B cell (primary cell): ENCODE measurements around the gene VARS1. TPM values are rescaled to one million over a fixed set of nuclear protein-coding genes. Genes with fewer than 3 reads are reported as not detected.

Source experiments
- ATAC-seq: fragments of 200-7000 bp; cut with Tn5 transposase; one replicate; pipeline ENCODE4 v1.10.0; 2021; ENCODE audit warnings: low read depth, mild to moderate bottlenecking, moderate number of reproducible peaks, moderate library complexity
- CTCF ChIA-PET: fragments of 350-600 bp; sonication (Branson Sonifier 250); formaldehyde crosslinking; loops from one replicate; lab custom pipeline; 2021; ENCODE audit warnings: antibody characterized with exemption, inconsistent platforms; lab: Charles Lee
- POLR2A ChIA-PET: fragments of 350-600 bp; sonication (Branson Sonifier 250); formaldehyde crosslinking; loops from one replicate; lab custom pipeline; 2021; ENCODE audit warnings: antibody characterized with exemption; lab: Charles Lee
- DNase-seq: peaks from one replicate; pipeline ENCODE4 v3.0.0; 2013
- H2AFZ ChIP-seq: 2 replicates; pipeline ENCODE4 v1.6.1; 2012; ENCODE audit warnings: mild to moderate bottlenecking, low read depth, low read length; ENCODE audit not compliant: insufficient read depth, poor library complexity, severe bottlenecking
- H3K27ac ChIP-seq, 2 donors: 1 replicate in 1 of 2; 2 replicates in 1 of 2; pipeline ENCODE4 v1.5.1; 2012 to 2013; ENCODE audit warnings: low read length in 2 of 2, mild to moderate bottlenecking in 2 of 2, moderate library complexity in 1 of 2
- H3K27me3 ChIP-seq, 4 experiments: fragments of 200-600 bp in 1 of 4; sonication (generic) in 1 of 4; replicated peaks in 1 of 4; 1 replicate in 2 of 4; 2 replicates in 2 of 4; pipeline versions ENCODE4 v1.6.1 to v1.7.0; 2013 to 2016; ENCODE audit warnings: low read length in 3 of 4, mild to moderate bottlenecking in 2 of 4, mixed read lengths in 1 of 4, moderate library complexity in 1 of 4; ENCODE audit not compliant: insufficient read depth in 4 of 4, control insufficient read depth in 3 of 4; ENCODE audit errors: control extremely low read depth in 1 of 4
- H3K36me3 ChIP-seq, 2 experiments: replicated peaks in 1 of 2; 1 replicate in 1 of 2; 2 replicates in 1 of 2; pipeline versions ENCODE4 v1.6.1 to v1.7.1; 2013; ENCODE audit warnings: low read length in 1 of 2; ENCODE audit not compliant: insufficient read depth in 2 of 2, control insufficient read depth in 1 of 2; ENCODE audit errors: control extremely low read depth in 1 of 2, extremely low read depth in 1 of 2
- H3K4me1 ChIP-seq, 2 donors: fragments of 200-600 bp in 1 of 2; sonication (generic) in 1 of 2; 1 replicate in 1 of 2; 2 replicates in 1 of 2; pipeline versions ENCODE4 v1.5.1 to v1.6.1; 2013 to 2017; ENCODE audit warnings: low read length in 2 of 2; ENCODE audit not compliant: control insufficient read depth in 2 of 2, insufficient read depth in 2 of 2
- H3K4me2 ChIP-seq: replicated peaks from 2 replicates; pipeline ENCODE3; 2012; ENCODE audit warnings: mild to moderate bottlenecking, low read depth, low read length; ENCODE audit not compliant: poor library complexity, severe bottlenecking
- H3K4me3 ChIP-seq, 5 experiments: fragments of 200-600 bp in 1 of 5; sonication (generic) in 1 of 5; 1 replicate in 3 of 5; 2 replicates in 2 of 5; pipeline versions ENCODE4 v1.5.1 to v1.7.0; 2011 to 2016; ENCODE audit warnings: low read length in 4 of 5, mild to moderate bottlenecking in 4 of 5, low read depth in 2 of 5, control low read depth in 1 of 5, moderate library complexity in 1 of 5; ENCODE audit not compliant: insufficient read depth in 1 of 5; ENCODE audit errors: control extremely low read depth in 1 of 5, extremely low read depth in 1 of 5
- H3K79me2 ChIP-seq: fragments of 200-600 bp; sonication (generic); one replicate; pipeline ENCODE4 v1.6.0; 2016; ENCODE audit warnings: low read length; ENCODE audit not compliant: control insufficient read depth, insufficient read depth
- H3K9ac ChIP-seq: fragments of 200-600 bp; sonication (generic); 2 replicates; pipeline ENCODE4 v1.6.1; 2017; ENCODE audit warnings: mild to moderate bottlenecking, low read length, moderate library complexity
- H3K9me3 ChIP-seq, 3 donors: one replicate each; pipeline versions ENCODE4 v1.6.1 to v1.7.1; 2013; ENCODE audit warnings: low read length in 2 of 3; ENCODE audit not compliant: control insufficient read depth in 2 of 3, insufficient read depth in 1 of 3; ENCODE audit errors: control extremely low read depth in 1 of 3
- H4K20me1 ChIP-seq: 2 replicates; pipeline ENCODE4 v1.6.0; 2012; ENCODE audit warnings: mild to moderate bottlenecking, low read length; ENCODE audit not compliant: insufficient read depth, control insufficient read depth, poor library complexity, severe bottlenecking
- H3K27ac Mint-ChIP-seq: one replicate; pipeline ENCODE4 v1.8.0; 2021; ENCODE audit warnings: mixed read lengths
- H3K27me3 Mint-ChIP-seq: one replicate; pipeline ENCODE4 v1.8.0; 2021; ENCODE audit warnings: mixed read lengths
- H3K4me1 Mint-ChIP-seq: one replicate; pipeline ENCODE4 v1.8.0; 2021; ENCODE audit warnings: mixed read lengths
- H3K4me3 Mint-ChIP-seq: one replicate; pipeline ENCODE4 v1.8.0; 2021; ENCODE audit warnings: mixed read lengths
- H3K9me3 Mint-ChIP-seq: one replicate; pipeline ENCODE4 v1.8.0; 2022; ENCODE audit warnings: mixed read lengths; ENCODE audit not compliant: insufficient read depth
- EZH2 ChIP-seq: IDR thresholded peaks from 2 replicates; pipeline ENCODE4 v1.6.1; 2012; ENCODE audit warnings: borderline replicate concordance, low read depth, mild to moderate bottlenecking, moderate library complexity, low read length; ENCODE audit not compliant: insufficient read depth, poor library complexity, severe bottlenecking
- WGBS: methylation state at CpG from one replicate; pipeline ENCODE4 v1.1.5; 2013; ENCODE audit warnings: missing lambda C conversion rate; ENCODE audit not compliant: insufficient coverage; 5-methylcytosine and 5-hydroxymethylcytosine counted together
- intact Hi-C: fragments of 100-400 bp; cut with micrococcal nuclease; formaldehyde crosslinking; loops from one replicate; pipeline ENCODE4 v1.10.0; 2022
- polyA plus RNA-seq: library from polyadenylated mRNA; depleted of rRNA; stranded (reverse); fragments of >200 nt; gene quantifications from 2 replicates; pipeline ENCODE4 v1.2.3, GENCODE V29; 2012
- total RNA-seq, 2 donors: library from RNA; stranded (reverse); fragments of 120-200 nt in 1 of 2; gene quantifications; 1 replicate in 1 of 2; 2 replicates in 1 of 2; pipeline versions ENCODE4 v1.2.3 to v1.2.4, GENCODE V29; 2013 to 2022
- TF ChIP-seq, protein P1 (sequence below): fragments of 200-600 bp; IDR thresholded peaks from one replicate; pipeline ENCODE4 v1.8.0; 2022; ENCODE audit warnings: antibody characterized with exemption, mild to moderate bottlenecking

The VARS1 gene
- total and polyA plus RNA-seq, 2 donors (not counting 1 experiment from before 2014, with no cell fraction given) = 52.3 to 66.8 TPM

DNA sequence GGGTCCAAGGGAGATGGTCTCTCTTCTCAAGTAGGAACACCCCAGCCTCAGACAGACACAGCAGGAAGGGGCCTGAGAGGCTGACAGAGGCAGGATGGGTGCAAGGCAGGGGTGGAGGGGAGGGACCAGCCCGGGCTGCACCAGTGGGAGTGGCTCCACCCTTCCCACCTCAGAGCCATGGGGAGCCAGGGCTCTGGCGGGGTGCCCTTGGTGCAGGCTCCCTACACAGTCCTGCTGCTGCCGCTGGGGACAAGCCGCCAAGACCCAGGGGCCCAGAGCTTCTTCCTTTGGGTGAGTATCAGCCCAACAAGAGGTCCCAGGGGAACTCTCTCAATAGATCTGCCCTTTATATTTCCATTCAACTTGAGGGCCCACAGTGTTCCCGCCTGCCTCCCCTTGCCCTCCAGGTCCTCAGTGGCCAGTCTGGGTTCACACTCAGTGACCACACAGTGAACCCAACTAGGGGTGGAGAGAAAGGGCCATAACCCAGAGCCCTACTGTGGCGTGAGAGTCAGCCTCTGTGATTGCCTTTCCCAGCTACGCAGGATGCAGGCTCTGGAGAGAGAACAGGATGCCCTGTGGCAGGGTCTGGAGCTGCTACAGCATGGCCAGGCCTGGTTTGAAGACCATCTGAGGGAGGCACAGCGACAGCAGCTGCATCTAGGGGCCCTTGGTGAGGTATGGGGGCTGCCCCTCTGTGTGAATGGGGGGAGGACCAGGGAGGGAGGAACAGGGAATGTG lies 32.5 kb downstream of the VARS1 start:
- Histone ChIP-seq H3K27ac (no peak overlapping the region), H3K9ac (no peak overlapping the region), H3K4me3 (no peak overlapping the region), H4K20me1 (no peaks in the 10 kb centered on the region), H3K4me2 (no peak overlapping the region), H3K36me3 (peaks cover 0 to 14% of the 10 kb centered on the region in 2 experiments), H2AFZ (no peak overlapping the region), H3K9me3 (no peaks in the 10 kb centered on the region), H3K4me1 (no peaks in the 10 kb centered on the region), H3K27me3 (no peaks in the 10 kb centered on the region), H3K79me2 (no peaks in the 10 kb centered on the region)
- TF ChIP-seq, protein P1, sequence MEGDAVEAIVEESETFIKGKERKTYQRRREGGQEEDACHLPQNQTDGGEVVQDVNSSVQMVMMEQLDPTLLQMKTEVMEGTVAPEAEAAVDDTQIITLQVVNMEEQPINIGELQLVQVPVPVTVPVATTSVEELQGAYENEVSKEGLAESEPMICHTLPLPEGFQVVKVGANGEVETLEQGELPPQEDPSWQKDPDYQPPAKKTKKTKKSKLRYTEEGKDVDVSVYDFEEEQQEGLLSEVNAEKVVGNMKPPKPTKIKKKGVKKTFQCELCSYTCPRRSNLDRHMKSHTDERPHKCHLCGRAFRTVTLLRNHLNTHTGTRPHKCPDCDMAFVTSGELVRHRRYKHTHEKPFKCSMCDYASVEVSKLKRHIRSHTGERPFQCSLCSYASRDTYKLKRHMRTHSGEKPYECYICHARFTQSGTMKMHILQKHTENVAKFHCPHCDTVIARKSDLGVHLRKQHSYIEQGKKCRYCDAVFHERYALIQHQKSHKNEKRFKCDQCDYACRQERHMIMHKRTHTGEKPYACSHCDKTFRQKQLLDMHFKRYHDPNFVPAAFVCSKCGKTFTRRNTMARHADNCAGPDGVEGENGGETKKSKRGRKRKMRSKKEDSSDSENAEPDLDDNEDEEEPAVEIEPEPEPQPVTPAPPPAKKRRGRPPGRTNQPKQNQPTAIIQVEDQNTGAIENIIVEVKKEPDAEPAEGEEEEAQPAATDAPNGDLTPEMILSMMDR = no peak
- CTCF ChIA-PET = interaction anchor here (0.6 to 1.2 kb wide), 2 partner anchors 33 to 1875 kb away, joined by 3 read pairs; no protein-coding TSS in a partner anchor
- DNase-seq (no peak), ATAC-seq (no peak)
- Mint-ChIP-seq H3K27me3 (no peaks in the 10 kb centered on the region), H3K9me3 (no peaks in the 10 kb centered on the region), H3K4me1 (no peaks in the 10 kb centered on the region), H3K4me3 (no peak overlapping the region), H3K27ac (no peak overlapping the region)
- intact Hi-C loops = no loop called here
- WGBS = 93% methylated on average over 6 of the region's 8 CpGs
- POLR2A ChIA-PET = no interaction called here

DNA sequence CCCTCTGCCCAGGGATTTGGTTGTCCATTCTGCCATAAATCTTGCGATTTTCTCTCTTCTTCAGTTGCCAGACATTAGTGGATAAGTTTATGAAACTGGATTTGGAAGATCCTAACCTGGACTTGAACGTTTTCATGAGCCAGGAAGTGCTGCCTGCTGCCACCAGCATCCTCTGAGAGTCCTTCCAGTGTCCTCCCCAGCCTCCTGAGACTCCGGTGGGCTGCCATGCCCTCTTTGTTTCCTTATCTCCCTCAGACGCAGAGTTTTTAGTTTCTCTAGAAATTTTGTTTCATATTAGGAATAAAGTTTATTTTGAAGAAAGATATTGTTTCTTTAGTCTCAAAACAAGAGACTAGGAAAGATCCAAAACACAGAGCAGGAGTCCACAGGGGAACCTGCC lies 33.2 kb downstream of the VARS1 start, which contains the start of gene SAPCD1:
Gene SAPCD1, plus strand, starts transcription at position 301 of the 400 bp plus-strand sequence. CDS start 399 bp downstream, outside the sequence.
- no peaks in the 10 kb centered on the region for H3K9me3 ChIP-seq
- TF ChIP-seq, protein P1 = no peak
- TF ChIP-seq EZH2 = no peak
- H3K9me3 Mint-ChIP-seq = no peaks in the 10 kb centered on the region
- 63% methylated on average over 1 of the region's 4 CpGs for WGBS
- H3K4me1 ChIP-seq = no peaks in the 10 kb centered on the region
- ATAC-seq (no peak), DNase-seq (no peak)
- H3K4me3 Mint-ChIP-seq = no peak within 1 kb of the TSS
- no peak within 1 kb of the TSS for H2AFZ ChIP-seq
- H3K4me1 Mint-ChIP-seq = no peaks in the 10 kb centered on the region
- peaks cover 0 to 14% of the 10 kb centered on the region in 2 experiments for H3K36me3 ChIP-seq
- H4K20me1 ChIP-seq = no peaks in the 10 kb centered on the region
- H3K27me3 ChIP-seq = no peaks in the 10 kb centered on the region
- H3K9ac ChIP-seq = no peak within 1 kb of the TSS
- H3K27ac Mint-ChIP-seq = no peak within 1 kb of the TSS
- no peaks in the 10 kb centered on the region for H3K27me3 Mint-ChIP-seq
- intact Hi-C loops = no loop called here
- no peak within 1 kb of the TSS for H3K27ac ChIP-seq
- POLR2A ChIA-PET = no interaction called here
- H3K79me2 ChIP-seq = no peaks in the 10 kb centered on the region
- H3K4me2 ChIP-seq = no peak within 1 kb of the TSS
- no peak within 1 kb of the TSS for H3K4me3 ChIP-seq
- CTCF ChIA-PET = no interaction called here
